GM12873 (cell line): ENCODE measurements around the gene TIMM44.

Experiments used
- CTCF ChIP-seq: IDR thresholded peaks from 2 replicates; pipeline ENCODE4 v1.5.1; 2012; ENCODE audit warnings: low read depth, mild to moderate bottlenecking, moderate library complexity, low read length, control low read depth; ENCODE audit not compliant: insufficient read depth; ENCODE audit errors: missing control alignments

Gene TIMM44

GRCh38 chr19:7973883-7974282, 30.4 kb upstream of the TIMM44 start:
- TF ChIP-seq CTCF = no peak

- no peak for TF ChIP-seq CTCF
These were observed 28.4 kb upstream of the TIMM44 start for GRCh38 chr19:7971553-7972520.

- TF ChIP-seq CTCF = peak; percentile 82
These were observed 27.4 kb upstream of the TIMM44 start for GRCh38 chr19:7970716-7971448.

DNA sequence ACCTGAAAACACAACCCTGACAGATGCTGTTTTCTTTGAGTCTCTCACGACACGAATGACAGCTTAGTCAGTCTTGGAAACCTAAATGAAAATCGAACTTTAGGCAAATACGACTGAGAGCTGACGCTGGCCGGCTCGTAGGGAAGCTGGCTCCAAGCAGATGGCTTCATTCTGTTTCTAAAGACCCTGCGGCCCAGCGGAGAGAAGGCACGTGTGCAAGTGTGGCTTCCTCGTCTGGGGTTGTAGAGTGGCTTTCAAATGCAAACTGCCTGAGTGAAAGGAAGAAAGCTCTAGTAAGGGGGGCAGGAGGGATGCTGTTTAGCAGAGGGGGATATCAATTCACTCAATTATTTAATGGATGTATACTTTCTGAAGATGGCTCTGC, 26.1 kb upstream of the TIMM44 start:
- TF ChIP-seq CTCF = no peak

DNA sequence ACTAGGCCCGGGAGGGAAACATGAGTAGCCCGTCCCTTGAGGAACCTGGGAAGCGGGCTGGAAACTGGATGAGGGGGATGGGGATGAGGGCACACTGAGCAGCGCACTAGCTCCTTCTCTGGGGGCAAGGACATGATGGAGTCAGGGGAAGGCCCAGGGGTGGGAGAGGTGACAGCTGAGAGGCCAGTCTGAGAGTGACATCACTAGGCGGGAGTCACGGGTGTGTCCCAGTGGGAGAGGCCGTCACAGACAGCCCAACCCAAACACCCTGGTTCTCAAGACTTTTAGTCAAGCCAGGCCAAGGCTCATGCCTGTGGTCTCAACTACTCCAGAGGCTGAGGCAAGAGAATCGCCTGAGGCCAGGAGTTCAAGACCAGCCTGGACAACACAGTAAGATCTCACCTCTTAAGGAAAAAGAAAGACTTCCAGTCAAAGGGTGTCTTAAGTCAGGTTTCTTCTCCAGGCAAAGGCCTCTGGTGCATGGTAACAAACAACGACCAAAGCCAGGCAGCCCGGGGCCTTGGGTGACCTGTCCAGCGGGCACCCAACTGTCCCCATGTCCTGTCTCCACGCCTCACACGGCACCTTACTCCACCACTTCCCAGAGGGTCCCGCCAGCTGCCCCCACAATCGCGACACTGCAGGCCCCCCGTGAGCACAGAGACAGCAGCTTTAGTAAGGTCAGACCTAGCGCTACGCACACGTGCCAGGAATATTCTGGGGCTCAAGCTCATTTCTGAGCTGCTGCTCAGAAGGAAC, 25.5 kb upstream of the TIMM44 start:
- TF ChIP-seq CTCF = no peak

GRCh38 chr19:7968008-7968795, 24.7 kb upstream of the TIMM44 start:
- no peak for TF ChIP-seq CTCF
